ENCODE measurements around the gene AKIRIN1.
"Not testable (repeated sequence)": the region's sequence is repeated elsewhere in the genome, so short reads cannot be mapped to it uniquely, and the experiment has no call there.

Gene AKIRIN1

GRCh38 chr1:38990738-38991637 is at the start of gene AKIRIN1:
AKIRIN1 (plus strand) TSS chr1:38991276; CDS start chr1:38991381, 105 bp downstream.
- peak; percentile 86 for DNase-seq (ENCODE audit: low spot score)

GRCh38 chr1:38941527-38942019 is 49.5 kb upstream of the AKIRIN1 start, which contains the start of gene RHBDL2:
RHBDL2 (minus strand) TSS chr1:38941830; CDS start chr1:38919212, 22,618 bp downstream.
- no peak for DNase-seq (ENCODE audit: low spot score)

GRCh38 chr1:38942664-38943428 is 48.2 kb upstream of the AKIRIN1 start:
- no peak for DNase-seq (ENCODE audit: low spot score)

- DNase-seq (ENCODE audit: low spot score): no peak
These were observed 46.5 kb upstream of the AKIRIN1 start for GRCh38 chr1:38944547-38944946.

- DNase-seq (ENCODE audit: low spot score): no peak
These were observed 40.5 kb upstream of the AKIRIN1 start for GRCh38 chr1:38950553-38950952.

- no peak for DNase-seq (ENCODE audit: low spot score)
These were observed 37.6 kb upstream of the AKIRIN1 start for GRCh38 chr1:38953433-38953860.

GRCh38 chr1:38958967-38959366 is 32.1 kb upstream of the AKIRIN1 start:
- no peak for DNase-seq (ENCODE audit: low spot score)

- DNase-seq (ENCODE audit: low spot score): no peak
These were observed 29.0 kb upstream of the AKIRIN1 start for GRCh38 chr1:38962113-38962512.

GRCh38 chr1:38962560-38962959 is 28.5 kb upstream of the AKIRIN1 start:
- DNase-seq (ENCODE audit: low spot score): no peak

GRCh38 chr1:38964140-38964548 is 26.9 kb upstream of the AKIRIN1 start:
- DNase-seq (ENCODE audit: low spot score): no peak

GRCh38 chr1:38973145-38973544 is 17.9 kb upstream of the AKIRIN1 start:
- DNase-seq (ENCODE audit: low spot score): not testable (repeated sequence)

GRCh38 chr1:38973659-38974437 is 17.2 kb upstream of the AKIRIN1 start:
- DNase-seq (ENCODE audit: low spot score): no peak

- DNase-seq (ENCODE audit: low spot score): not testable (repeated sequence)
These were observed 13.5 kb upstream of the AKIRIN1 start for GRCh38 chr1:38977399-38978244.

GRCh38 chr1:38978245-38978542 is 12.9 kb upstream of the AKIRIN1 start:
- not testable (repeated sequence) for DNase-seq (ENCODE audit: low spot score)

- DNase-seq (ENCODE audit: low spot score): not testable (repeated sequence)
These were observed 11.7 kb upstream of the AKIRIN1 start for GRCh38 chr1:38979380-38979779.

GRCh38 chr1:38989979-38990378 is 1.1 kb upstream of the AKIRIN1 start:
- no peak for DNase-seq (ENCODE audit: low spot score)

GRCh38 chr1:38990386-38990737 is 714 bp upstream of the AKIRIN1 start:
- DNase-seq (ENCODE audit: low spot score): no peak

- DNase-seq (ENCODE audit: low spot score): peak; percentile 35
These were observed 749 bp downstream of the AKIRIN1 start for GRCh38 chr1:38991638-38992411.

GRCh38 chr1:38992412-38993111 is 1.5 kb downstream of the AKIRIN1 start:
- no peak for DNase-seq (ENCODE audit: low spot score)

- no peak for DNase-seq (ENCODE audit: low spot score)
These were observed 3.1 kb downstream of the AKIRIN1 start for GRCh38 chr1:38994196-38994595.
